RWPE1 (cell line): Measurements from ENCODE around the gene TBC1D16.

Experiments
- CTCF ChIA-PET: fragments of 350-600 bp; sonication (Branson Sonifier 250); formaldehyde crosslinking; extraction: SDS; loops from one replicate; lab custom pipeline; 2021; lab: Yijun Ruan, JAX
- POLR2A ChIA-PET: fragments of 400-600 bp; formaldehyde crosslinking; extraction: SDS; loops from one replicate; lab custom pipeline; 2020; ENCODE audit warnings: antibody characterized with exemption; ENCODE audit not compliant: low non-redundant PET; lab: Yijun Ruan, JAX
- DNase-seq: peaks from one replicate; pipeline ENCODE4 v3.0.0; 2012; ENCODE audit warnings: low spot score
- H3K27ac ChIP-seq: fragments of 450-650 bp; 2 replicates; pipeline ENCODE4 v1.5.1; 2017
- TF ChIP-seq, protein P1 (sequence below): fragments of 450-650 bp; conservative IDR thresholded peaks from 2 replicates; pipeline ENCODE4 v1.5.1; 2017; ENCODE audit warnings: low read depth, mild to moderate bottlenecking

The TBC1D16 gene

DNA sequence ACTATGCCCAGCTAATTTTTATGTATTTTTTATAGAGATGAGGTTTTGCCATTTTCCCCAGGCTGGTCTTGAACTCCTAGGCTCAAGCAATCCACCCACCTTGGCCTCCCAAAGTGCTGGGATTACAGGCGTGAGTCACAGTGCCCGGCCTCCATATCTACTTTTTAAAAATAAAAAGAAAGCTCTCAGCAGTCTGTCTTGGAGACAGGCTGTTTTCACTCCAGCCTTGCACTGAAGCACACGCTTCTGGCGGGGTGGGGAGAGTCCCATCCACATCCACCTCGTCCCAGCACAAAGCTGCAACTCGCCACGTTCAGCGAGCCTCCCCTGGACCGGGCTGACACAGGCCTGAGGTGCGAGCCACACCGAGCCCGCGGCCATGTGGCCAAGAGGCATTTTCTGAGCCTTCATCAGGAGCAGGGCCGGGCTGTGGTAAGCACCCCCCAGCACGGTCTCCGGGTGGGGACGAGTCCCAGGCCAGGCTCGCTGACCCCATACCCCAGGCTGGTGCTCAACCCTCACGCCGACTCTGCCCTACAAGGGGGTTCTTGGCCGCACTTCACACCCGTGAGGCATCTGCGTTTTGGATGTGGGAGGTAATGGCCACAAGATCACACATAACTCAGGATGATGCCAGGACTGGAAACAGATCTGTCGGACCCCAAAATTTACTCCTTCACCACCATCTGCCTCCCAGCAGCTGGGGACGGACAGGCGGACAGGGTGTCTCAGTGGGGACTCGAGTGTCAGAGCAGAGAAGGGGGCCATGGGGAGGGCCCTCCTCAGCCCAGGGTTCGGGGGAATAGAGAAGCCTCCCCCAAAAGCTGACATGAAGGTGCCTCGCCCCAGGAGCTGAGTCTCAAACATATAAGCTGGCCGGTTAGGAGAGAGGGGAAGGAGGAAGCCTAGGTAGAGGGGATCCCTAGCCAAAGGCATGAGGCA is 28.6 kb downstream of the TBC1D16 start:
- TF ChIP-seq, protein P1, sequence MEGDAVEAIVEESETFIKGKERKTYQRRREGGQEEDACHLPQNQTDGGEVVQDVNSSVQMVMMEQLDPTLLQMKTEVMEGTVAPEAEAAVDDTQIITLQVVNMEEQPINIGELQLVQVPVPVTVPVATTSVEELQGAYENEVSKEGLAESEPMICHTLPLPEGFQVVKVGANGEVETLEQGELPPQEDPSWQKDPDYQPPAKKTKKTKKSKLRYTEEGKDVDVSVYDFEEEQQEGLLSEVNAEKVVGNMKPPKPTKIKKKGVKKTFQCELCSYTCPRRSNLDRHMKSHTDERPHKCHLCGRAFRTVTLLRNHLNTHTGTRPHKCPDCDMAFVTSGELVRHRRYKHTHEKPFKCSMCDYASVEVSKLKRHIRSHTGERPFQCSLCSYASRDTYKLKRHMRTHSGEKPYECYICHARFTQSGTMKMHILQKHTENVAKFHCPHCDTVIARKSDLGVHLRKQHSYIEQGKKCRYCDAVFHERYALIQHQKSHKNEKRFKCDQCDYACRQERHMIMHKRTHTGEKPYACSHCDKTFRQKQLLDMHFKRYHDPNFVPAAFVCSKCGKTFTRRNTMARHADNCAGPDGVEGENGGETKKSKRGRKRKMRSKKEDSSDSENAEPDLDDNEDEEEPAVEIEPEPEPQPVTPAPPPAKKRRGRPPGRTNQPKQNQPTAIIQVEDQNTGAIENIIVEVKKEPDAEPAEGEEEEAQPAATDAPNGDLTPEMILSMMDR: no peak
- no peak for DNase-seq
- no peak overlapping the region for H3K27ac ChIP-seq
- CTCF ChIA-PET: interaction anchor here (0.6 to 3.4 kb wide), 14 partner anchors 10 to 1560 kb away, joined by 3 to 14 read pairs (median 4); no protein-coding TSS in a partner anchor
- POLR2A ChIA-PET: no interaction called here

DNA sequence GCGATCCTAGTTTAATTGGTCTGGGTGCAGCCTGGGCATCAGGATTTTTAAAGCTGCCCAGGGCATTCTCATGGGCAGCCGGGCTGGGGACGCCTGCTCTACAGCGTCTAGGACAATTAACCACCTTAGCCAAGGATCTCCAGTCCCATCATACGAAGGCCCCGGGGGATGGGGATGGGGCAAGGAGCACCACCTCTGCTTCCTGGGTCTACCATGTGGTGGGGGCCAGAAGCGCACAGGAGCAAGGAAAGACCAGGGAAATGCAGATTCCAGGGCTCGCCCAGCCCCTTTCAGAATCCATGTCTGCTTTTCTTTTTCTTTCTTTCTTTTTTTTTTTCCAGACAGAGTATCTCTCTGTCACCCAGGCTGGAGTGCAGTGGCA is 29.3 kb downstream of the TBC1D16 start:
- H3K27ac ChIP-seq: no peak overlapping the region
- ChIA-PET CTCF (interaction anchor here (0.6 to 3.4 kb wide), 9 partner anchors 10 to 664 kb away, joined by 3 to 14 read pairs (median 4); no protein-coding TSS in a partner anchor), POLR2A (no interaction called here)
- TF ChIP-seq, protein P1: no peak
- no peak for DNase-seq

DNA sequence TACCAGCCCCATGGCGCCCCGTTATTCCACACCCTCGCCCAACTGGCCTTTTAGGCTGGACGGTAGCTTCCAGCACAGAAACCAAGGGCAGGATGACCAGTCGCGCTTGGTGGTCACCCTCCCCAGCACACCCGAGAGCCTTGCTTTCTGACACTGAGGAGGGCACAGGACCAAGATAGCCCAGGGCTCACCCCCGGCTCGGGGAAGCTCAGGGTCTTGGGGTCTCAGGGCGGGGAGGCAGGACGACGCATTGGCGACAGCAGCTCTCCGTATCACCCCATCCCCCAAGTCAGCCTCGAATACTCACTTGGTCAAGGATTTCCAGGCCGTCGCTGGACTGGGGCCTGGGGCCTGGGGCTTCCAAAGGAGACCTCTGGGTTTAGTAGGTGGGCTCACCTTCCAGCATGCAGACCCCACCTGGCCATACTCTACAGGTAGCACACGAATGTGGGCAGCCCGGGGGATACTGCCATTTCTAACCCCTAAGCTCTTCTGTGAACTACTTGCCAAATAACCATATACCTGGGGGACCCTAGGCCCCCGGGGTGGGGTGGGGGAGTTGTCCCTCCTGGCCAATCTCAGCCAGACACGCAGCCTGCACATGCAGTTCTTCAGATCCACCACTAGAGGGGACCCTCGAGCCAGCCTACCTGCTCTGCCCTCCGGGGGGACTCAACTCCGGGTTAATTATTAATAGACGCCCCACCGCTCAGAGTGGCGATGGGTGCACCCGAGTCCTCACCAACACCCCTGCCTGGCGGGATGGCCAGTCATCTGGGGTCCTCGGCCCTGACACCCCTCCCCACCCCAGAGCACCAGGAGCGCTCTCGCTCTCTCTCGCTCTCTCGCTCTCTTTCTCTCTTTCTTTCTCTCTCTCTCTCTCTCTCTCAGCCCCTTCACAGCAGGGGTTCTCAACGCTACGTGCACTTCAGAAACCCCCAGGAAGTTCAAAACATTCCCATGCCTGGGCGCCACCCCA is 30.0 kb downstream of the TBC1D16 start:
- POLR2A ChIA-PET: no interaction called here
- CTCF ChIA-PET: interaction anchor here (0.5 to 3.4 kb wide), 21 partner anchors 9 to 720 kb away, joined by 3 to 14 read pairs (median 4); no protein-coding TSS in a partner anchor
- TF ChIP-seq, protein P1: peak; percentile 97
- no peak overlapping the region for H3K27ac ChIP-seq
- DNase-seq: peak; percentile 82

DNA sequence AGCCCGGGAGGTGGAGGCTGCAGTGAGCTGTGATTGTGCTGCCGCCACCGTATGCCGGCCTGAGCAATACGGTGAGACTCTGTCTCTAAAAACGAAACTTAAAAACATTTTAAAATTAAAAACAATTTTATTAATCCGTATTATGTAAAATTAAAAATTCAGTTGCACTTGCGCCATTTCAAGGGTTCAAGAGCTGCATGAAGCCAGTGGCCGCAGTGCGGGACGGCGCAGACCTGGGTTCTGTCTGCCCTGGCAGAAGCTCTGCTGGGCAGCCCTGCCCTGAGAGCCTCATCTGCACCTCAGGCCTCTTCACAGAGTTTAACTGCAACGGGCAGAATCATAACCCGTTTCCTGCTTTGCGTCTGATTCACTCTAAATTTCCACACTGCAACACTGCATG is 31.7 kb downstream of the TBC1D16 start:
- POLR2A ChIA-PET: no interaction called here
- no peak overlapping the region for H3K27ac ChIP-seq
- CTCF ChIA-PET: interaction anchor here (0.6 kb wide), 1 partner anchor 937 kb away, joined by 3 read pairs; no protein-coding TSS in a partner anchor
- no peak for DNase-seq
- TF ChIP-seq, protein P1: no peak

DNA sequence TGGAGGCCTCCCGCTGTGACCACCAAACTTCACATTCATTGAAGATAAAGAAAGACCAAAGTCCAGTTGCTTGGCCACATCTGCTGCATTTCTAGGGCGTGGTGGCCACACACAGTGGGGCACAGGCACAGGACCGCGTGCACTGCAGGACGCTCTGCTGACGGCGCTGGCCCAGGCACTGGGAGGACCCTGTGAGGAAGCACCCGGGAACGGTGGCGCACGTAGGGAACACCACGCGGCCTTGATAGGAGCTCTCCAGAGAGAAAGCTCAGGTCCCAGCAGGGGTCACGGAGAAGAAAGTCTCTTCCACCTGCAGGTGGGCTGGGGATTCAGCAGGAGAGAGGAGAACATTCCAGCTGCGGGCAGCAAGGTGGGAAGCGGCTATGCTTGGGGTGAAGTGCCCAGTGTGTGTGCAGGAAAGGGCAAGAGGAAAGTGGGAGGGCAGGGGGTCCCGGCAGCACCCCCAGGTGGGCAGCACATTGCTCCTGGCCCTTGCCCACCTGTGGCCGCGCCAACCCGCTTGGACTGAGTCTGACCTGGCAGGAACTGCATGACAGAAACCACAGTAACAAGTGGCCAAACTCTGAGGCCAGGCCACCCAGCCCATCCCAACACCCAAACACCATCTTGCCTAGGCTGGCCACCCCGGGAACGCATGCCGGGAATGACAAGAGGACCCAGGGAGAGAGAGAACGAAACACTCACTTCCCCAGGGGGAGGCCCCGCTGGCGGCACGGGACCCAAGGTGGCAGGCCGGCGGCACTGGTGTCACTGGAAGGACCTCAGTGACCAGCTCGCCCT is 32.8 kb downstream of the TBC1D16 start:
- TF ChIP-seq, protein P1: no peak
- CTCF ChIA-PET: no interaction called here
- no peak for DNase-seq
- H3K27ac ChIP-seq: no peak overlapping the region
- POLR2A ChIA-PET: interaction anchor here (0.6 kb wide), 1 partner anchor 264 kb away, joined by 4 read pairs; no protein-coding TSS in a partner anchor
